Left ventricle myocardium superior (tissue), 1 donor: ENCODE measurements around the gene CSAD. TPM values are rescaled to one million over a fixed set of nuclear protein-coding genes. Genes with fewer than 3 reads are reported as not detected.
"Not testable (repeated sequence)": the region's sequence is repeated elsewhere in the genome, so short reads cannot be mapped to it uniquely, and the experiment has no call there.

ENCODE experiments used
- ATAC-seq: fragments of 200-7000 bp; cut with Tn5 transposase; one replicate; pipeline ENCODE4 v1.9.1; 2020; ENCODE audit warnings: mild to moderate bottlenecking, moderate library complexity
- DNase-seq: peaks from one replicate; pipeline ENCODE4 v3.0.0-alpha.2; 2020
- intact Hi-C: fragments of 100-400 bp; cut with micrococcal nuclease; formaldehyde crosslinking; loops from one replicate; pipeline ENCODE4 v1.11.0; 2022
- total RNA-seq: library from RNA; stranded (reverse); fragmentation: NEBNext Ultra II Directional; extraction: Animal tissue kit (Norgen Biotek cat#: 25700); gene quantifications from one replicate; pipeline ENCODE4 v1.2.1, GENCODE V29; 2021
- donor health status: DM: no; HTN: yes; CAD: no; lungs with severe emphysema.

Gene CSAD
- total RNA-seq, 1 donor from 2014 or later = 9.6 TPM

GRCh38 chr12:53170215-53170614 is 10.5 kb downstream of the CSAD start:
- ATAC-seq (no peak), DNase-seq (no peak)
- intact Hi-C loops = no loop called here

GRCh38 chr12:53169644-53170043 is 11.1 kb downstream of the CSAD start:
- ATAC-seq (no peak), DNase-seq (no peak)
- intact Hi-C loops = no loop called here

DNA sequence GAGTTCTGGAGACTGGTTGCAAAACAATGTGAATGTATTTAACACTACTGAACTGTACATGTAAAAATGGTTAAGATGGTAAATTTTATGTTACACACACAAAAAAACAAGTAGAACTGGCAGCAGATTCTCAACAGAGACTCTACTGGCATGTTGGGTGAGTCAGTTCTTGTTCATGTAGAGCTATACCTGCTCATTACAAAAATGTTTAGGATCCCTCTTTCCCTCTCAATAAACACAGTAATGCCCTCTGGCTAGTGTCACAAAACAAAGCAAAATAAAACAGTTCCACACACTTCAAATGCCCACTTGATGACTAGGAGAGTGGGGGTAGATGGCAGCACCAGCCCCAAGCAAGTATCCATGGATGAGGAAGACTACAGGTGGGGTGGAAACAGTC is 13.9 kb downstream of the CSAD start:
- no peak for DNase-seq
- intact Hi-C loops = no loop called here
- ATAC-seq = no peak

GRCh38 chr12:53163008-53163407 is 17.7 kb downstream of the CSAD start:
- DNase-seq, intact Hi-C loops, ATAC-seq: not testable (repeated sequence)

DNA sequence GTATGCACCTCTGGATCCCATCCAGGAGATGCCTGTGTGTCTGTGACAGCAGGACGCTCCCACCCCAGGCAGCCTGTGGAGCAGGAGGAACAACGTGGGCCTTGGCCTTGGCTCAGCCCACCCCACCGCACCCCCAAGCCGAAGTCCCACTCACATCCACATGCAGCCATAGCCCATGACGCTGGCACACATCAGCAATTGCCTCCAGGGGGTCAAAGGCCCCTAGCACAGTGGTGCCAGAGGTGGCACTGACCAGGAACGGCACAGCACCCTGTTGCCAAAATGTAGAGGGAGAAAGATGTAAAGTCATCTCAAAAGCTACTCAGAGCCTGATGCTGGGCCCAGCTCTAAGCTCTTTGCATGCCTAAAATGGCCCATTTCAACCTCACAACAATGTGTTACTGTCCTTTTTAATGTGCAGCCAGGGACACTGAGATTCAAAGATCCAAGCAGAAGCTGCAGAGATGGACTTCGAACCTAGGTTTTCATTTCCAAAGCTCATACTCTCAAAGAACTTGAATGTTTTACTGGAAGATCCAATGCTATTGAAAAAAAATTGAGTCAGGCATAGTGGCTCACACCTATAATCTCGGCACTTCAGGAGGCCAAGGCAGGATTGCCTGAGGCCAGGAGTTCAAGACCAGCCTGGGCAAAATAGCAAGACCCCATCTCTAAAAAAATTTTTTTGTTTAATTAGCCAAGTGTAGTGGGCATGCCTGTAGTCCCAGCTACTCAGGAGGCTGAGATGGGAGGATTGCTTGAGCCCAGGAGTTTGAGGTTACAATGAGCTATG is 19.4 kb downstream of the CSAD start:
- intact Hi-C loops = no loop called here
- ATAC-seq (no peak), DNase-seq (no peak)

DNA sequence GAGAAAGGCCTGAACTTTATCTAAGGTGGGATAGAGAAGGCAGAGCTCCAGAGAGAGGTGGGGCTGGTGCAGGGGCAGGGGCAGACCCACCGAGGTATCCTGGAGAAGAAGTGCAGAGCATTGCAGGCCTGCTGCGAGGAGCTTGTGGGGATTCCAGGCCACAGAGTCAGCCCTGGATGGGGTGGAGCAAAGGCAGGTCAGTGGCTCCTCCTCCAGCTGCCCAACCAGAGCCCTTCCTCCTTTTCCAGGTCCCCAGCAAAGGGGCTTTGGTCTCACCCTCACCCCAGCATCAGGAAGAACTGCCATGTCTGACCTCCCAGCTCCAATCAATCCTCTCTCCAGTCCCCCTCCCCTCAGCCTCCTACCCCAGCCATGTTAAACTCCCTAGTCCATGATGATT is 20.1 kb downstream of the CSAD start:
- intact Hi-C loops = no loop called here

DNA sequence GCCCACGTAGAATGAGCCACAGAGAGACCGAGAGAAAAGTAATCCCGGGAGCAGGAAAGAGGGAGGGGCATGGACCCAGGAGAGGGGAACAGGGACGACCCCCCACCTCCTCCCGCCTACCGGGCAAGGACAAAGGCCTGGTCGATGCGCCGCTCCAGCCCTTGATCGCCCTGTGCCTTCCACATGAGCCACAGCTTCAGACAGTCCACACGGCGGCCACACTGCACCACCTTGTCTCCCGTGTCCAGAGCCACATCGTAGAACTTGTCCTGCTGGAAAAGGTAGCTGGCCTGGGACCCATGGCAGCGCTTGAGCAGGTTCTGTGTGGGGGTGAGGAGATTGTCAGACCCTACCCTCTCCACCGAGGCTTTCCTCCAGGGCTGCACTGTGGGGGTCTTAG is 20.7 kb downstream of the CSAD start:
- intact Hi-C loops = no loop called here
- DNase-seq (no peak), ATAC-seq (no peak)

More for the DNA sequence above, 20.1 kb downstream of the CSAD start:
- DNase-seq = no peak
- no peak for ATAC-seq

DNA sequence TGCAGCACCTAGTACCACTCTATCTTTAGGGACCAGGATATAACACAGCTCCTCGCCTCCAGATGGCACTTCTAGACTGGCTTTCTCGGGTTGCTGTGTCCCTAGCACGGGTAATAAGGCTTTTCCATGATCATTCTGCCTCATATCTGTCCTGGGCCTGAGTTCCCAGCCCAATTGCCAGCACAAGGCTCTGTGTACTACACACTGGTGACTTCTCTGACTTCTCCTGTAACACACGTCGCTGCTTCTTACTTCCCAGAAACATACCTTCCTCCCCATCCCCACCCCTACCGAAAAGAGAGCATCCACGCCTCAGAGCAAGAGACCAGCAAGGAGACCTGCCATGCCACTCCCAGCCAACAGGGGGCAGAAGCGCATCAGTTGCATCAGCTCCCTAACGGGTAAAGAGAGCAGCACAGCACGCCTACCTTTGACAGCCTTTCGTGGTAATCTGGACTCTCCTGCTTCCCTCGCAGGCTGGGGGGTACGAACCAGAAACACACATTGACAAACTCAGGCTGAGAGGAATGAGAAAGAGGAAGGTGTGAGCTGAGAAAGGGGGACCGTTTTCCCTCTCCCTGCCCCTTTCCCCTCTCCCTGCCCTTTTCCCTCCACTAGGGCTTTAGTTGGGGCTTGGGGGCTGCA is 21.4 kb downstream of the CSAD start:
- intact Hi-C loops = no loop called here
- DNase-seq (peak; percentile 88), ATAC-seq (peak; percentile 81)

DNA sequence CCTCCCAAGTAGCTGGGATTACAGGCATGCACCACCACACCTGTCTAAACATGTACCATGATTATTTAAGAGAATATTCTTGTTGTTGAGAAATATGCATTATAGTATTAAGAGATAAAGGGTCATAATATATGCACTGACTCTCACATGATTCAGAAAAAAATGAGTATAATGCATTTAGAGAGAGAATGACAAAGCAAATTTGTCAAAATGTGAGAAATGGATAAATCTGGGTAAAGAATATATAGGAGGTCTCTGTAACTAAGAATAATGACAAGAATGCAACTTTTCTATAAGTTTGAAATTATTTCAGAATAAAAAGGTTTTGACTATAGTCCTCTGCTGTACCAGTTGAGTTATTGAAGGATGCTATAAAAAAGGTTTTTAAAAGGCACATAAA is 28.3 kb downstream of the CSAD start:
- ATAC-seq = no peak
- intact Hi-C loops = no loop called here
- no peak for DNase-seq

GRCh38 chr12:53151039-53151438 is 29.7 kb downstream of the CSAD start:
- ATAC-seq (no peak), DNase-seq (no peak)
- intact Hi-C loops = no loop called here

- ATAC-seq = no peak
- intact Hi-C loops = no loop called here
- DNase-seq = no peak
Measured at GRCh38 chr12:53147653-53148052, 33.1 kb downstream of the CSAD start.

DNA sequence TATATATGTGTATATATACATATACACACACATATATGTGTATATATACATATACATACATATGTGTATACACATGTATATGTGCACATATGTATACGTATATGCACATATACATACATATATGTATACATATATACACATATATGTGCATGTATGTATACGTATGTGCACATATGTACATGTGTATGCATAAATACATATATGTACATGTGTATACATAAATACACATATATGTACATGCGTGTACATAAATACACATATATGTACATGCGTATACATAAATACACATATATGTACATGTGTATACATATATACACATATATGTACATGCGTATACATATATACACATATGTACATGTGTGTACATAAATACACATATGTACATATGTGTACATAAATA is 33.5 kb downstream of the CSAD start:
- no peak for DNase-seq
- intact Hi-C loops = no loop called here
- ATAC-seq = no peak

DNA sequence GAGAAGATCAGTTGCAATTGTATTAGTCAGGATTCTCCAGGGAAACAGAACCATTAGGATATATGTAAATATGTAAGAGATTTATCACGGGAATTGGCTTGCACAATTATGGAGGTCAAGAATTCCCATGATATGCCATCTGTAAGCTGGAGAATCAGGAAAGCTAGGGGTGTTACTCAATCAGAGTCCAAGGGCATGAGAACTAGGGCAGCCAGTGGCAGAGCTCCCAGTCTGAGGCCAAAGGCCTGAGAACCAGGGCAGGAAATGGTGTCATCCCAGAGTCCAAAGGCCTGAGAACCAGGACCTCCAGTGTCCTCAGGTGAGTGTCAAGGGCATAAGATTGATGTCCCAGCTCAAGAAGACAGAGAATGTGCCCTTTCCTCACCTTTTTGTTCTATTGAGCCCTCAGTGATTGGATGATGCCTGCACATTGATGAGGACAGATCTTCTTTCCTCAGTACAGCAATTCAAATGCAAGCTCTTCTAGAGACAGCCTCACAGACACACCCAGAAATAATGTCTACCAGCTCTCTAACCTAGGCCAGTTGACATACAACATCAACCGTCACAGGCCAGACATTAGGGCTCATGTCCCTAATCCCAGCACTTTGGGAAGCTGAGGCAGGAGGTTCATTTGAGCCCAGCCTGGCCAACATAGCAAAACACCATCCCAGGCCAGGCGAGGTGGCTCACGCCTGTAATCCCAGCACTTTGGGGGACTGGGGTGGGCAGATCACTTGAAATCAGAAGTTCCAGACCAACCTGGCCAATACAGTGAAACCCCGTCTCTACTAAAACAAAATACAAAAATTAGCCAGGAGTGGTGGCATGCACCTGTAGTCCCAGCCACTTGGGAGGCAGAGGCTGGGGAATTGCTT is 35.1 kb downstream of the CSAD start:
- ATAC-seq (no peak), DNase-seq (no peak)
- intact Hi-C loops = no loop called here

DNA sequence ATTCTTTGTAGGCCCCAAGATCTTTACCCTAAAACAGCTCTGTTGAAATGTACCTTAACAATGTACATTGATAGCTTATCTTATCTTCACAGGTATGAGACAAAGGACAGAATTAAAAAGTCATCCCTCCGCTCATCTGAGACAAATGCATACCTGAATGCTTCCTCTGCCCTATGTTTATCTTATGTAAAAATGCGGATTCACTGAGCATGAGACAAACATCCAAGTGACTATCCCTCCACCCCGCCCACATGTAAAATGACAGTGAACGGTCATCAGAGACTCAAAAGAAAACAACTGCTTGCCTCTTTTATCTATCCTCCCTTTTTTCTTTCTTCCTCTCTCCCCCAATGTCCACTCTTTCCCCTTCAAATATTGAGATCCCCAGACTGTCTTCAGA is 37.4 kb downstream of the CSAD start:
- intact Hi-C loops = no loop called here
- ATAC-seq (no peak), DNase-seq (no peak)

DNA sequence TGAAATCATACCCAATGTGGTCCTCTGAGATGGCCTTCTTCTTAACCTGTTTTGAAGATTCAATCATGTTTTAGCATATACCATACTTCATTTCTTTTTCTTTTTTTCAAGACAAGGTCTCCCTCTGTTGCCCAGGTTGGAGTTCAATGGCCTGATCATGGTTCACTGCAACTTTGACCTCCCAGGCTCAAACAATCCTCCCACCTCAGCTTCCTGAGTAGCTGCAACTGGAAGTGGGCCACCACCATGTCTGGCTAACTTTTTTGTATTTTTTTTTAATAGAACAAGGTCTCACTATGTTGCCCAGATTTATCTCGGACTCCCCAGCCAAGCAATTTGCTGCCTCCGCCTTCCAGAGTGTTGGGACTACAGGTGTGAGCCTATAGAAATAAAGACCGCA is 47.0 kb downstream of the CSAD start:
- no peak for ATAC-seq
- DNase-seq = no peak
- intact Hi-C loops = no loop called here

DNA sequence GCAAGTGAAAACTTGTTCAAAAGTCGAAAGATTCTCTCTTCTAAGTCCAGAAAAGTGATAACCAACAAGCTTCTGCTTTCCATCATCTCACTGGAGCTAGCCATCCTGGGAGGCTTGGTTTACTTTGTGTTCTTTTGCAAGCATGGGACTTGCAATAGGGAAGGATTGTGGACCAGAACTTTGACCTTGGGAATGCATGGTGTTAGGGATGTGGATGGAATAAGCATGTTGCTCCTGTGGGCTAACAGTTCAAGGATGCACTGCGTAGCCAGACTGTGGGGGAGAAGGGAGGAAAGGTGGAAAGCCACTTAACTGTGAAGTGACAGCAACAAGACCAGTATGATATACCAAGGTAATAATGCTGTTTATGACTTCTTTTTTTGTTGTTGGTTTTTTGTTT is 48.9 kb downstream of the CSAD start:
- ATAC-seq = no peak
- DNase-seq = no peak

DNA sequence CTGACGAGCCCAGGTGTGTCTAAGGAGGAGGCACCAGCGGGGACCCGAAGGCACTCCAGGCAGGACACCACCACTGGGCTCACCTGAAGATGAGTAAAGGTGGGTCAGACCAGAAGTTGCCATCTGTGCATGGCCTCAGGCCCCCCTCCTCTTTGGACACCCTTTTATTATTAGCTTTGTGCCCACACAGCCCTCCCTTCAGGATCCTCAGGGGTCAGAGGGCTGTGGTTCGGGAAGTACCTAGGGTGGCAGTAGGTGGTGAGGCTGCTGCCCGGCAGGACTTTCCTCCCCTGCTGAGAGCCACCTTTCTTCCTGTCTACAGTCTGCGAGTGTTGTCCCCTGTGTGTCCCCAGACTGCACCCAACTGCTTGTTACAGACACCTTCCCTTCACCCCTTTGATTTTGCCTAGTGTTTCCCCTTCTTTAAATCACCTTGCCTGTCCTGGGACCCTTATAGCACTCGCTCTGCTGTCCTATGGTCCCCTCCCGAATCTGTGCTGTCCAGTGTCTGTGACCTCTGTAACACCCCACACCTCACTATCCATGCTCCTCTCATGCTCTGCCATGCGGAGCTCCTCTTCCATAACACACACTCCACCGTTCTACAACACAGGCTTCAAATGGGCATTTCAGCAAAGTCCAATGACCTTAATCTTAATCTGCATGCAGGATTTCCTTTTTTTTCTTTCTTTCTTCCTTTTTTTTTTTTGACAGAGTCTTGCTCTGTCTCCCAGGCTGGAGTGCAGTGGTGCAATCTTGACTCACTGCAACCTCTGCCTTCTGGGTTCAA is 51.8 kb downstream of the CSAD start:
- intact Hi-C loops = no loop called here
- DNase-seq (no peak), ATAC-seq (no peak)

More for the DNA sequence above, 48.9 kb downstream of the CSAD start:
- intact Hi-C loops = no loop called here

- intact Hi-C loops = no loop called here
- ATAC-seq = no peak
- no peak for DNase-seq
Measured at GRCh38 chr12:53127169-53127568, 53.6 kb downstream of the CSAD start.

DNA sequence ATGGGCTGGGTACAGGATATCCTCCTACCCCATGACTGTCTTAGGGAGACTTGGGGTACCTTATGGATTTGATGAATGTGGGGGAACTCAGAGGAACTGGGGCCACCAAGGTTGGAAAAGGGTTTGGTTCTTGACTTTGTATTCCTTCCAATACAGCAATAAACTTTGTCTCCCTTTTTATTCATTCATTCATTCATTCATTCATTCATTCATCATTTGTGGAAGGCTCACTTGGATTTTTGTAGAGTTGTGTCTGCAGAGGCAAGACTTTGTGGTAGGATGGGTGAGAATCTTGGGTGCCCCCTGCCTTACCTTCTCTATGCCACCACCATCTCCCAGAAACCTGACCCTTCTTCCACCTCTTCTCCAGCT is 56.4 kb downstream of the CSAD start:
- ATAC-seq (no peak), DNase-seq (no peak)
- intact Hi-C loops = no loop called here
